Raji (cell line): ENCODE measurements around the gene CRYGN.

Experiments used
- POLR2A ChIP-seq: IDR thresholded peaks from 2 replicates; pipeline ENCODE4 v1.6.1; 2011; ENCODE audit warnings: low read depth, low read length, control low read depth; ENCODE audit not compliant: insufficient read depth

CRYGN gene

GRCh38 chr7:151380199-151381097 lies 59.5 kb downstream of the CRYGN start:
- TF ChIP-seq POLR2A = no peak

- no peak for TF ChIP-seq POLR2A
Measured at GRCh38 chr7:151379534-151380198, 60.3 kb downstream of the CRYGN start.

GRCh38 chr7:151379193-151379520 lies 60.8 kb downstream of the CRYGN start:
- TF ChIP-seq POLR2A = no peak
